ENCODE data around the gene NPFFR1. TPM values are rescaled to one million over a fixed set of nuclear protein-coding genes. Genes with fewer than 3 reads are reported as not detected.

The NPFFR1 gene
- total and polyA plus RNA-seq, 10 of the 15 experiments (the other 5 are each of a cell fraction or from before 2014, with no cell fraction given), result 0.03 TPM; not detected in 9

GRCh38 chr10:70221030-70221429 lies 62.8 kb downstream of the NPFFR1 start:
- in situ Hi-C loops (cut with MboI), result no loop called here
- ChIA-PET RAD21 (ENCODE audit: unreplicated experiment) (interaction anchor here (0.6 to 18.9 kb wide), 38 partner anchors 11 to 533 kb away, joined by 3 to 675 read pairs (median 4); partner anchors contain the start of genes EIF4EBP2, NPFFR1, PPA1 and SAR1A), CTCF (interaction anchor here (0.9 to 16.2 kb wide), 44 partner anchors 9 to 538 kb away, joined by 3 to 611 read pairs (median 6); partner anchors contain the start of genes EIF4EBP2, LRRC20, NPFFR1 and PPA1), POLR2A (interaction anchor here (1.0 to 2.2 kb wide), 9 partner anchors 11 to 184 kb away, joined by 3 to 18 read pairs (median 3); no protein-coding TSS in a partner anchor), SMC1A (ENCODE audit: uncharacterized antibody, unreplicated experiment) (interaction anchor here (0.9 to 14.1 kb wide), 36 partner anchors 9 to 330 kb away, joined by 3 to 408 read pairs (median 7); partner anchors contain the start of genes EIF4EBP2, LRRC20, PPA1 and TYSND1)
- ATAC-seq, result peak; percentile 41
- no peak overlapping the region for H2AFZ ChIP-seq (ENCODE audit: control insufficient read depth, low read depth, low read length)
- H3K27ac ChIP-seq (ENCODE audit: control insufficient read depth, insufficient read depth), result peak overlapping the region; percentile 52; the same call in 1 of the 2 replicates
- H4K20me1 ChIP-seq (ENCODE audit: control insufficient read depth, insufficient read depth), result no peaks in the 10 kb centered on the region; the same call in 1 of the 2 replicates
- peak overlapping the region; percentile 14; the same call in 1 of the 2 replicates for H3K4me3 ChIP-seq
- peak overlapping the region; percentile 28; the same call in 1 of the 2 replicates for H3K9ac ChIP-seq (ENCODE audit: control insufficient read depth, insufficient read depth, low read length)
- 0% methylated on average over 1 of the region's 1 CpG for WGBS (ENCODE audit: insufficient coverage, insufficient replicate concordance, low lambda C conversion rate, missing lambda C conversion rate)
- H3K79me2 ChIP-seq (ENCODE audit: control insufficient read depth, insufficient read depth, low read length), result peaks cover 45% of the 10 kb centered on the region
- peaks cover 1 to 9% of the 10 kb centered on the region in 2 experiments for H3K36me3 ChIP-seq (ENCODE audit: control insufficient read depth in 2 of 2, insufficient read depth in 2 of 2, low read length in 1 of 2)
- DNase-seq (ENCODE audit: low read depth, low spot score), result no peak
- no peaks in the 10 kb centered on the region; the same call in 2 of the 3 replicates for H3K9me3 ChIP-seq (replicated peaks; ENCODE audit: control insufficient read depth, insufficient read depth, low read length)
- peak overlapping the region; percentile 77 for H3K4me2 ChIP-seq (ENCODE audit: control insufficient read depth, insufficient read depth)
- peaks cover 21% of the 10 kb centered on the region for H3K4me1 ChIP-seq (ENCODE audit: control insufficient read depth, insufficient read depth, low read length)
- intact Hi-C loops (cut with micrococcal nuclease; ENCODE audit: unreplicated experiment), result loop anchor here (1.0 to 2.0 kb wide), 2 partner anchors 52 to 143 kb away; no protein-coding TSS in a partner anchor
- no TSS peak for BruUV-seq (replicated peaks)
- H3K27me3 ChIP-seq (replicated peaks in 1 of 2; ENCODE audit: control insufficient read depth in 2 of 2, insufficient read depth in 2 of 2, low read length in 1 of 2), result no peaks in the 10 kb centered on the region
- no peak for FAIRE-seq
- TF ChIP-seq TAF1 (IDR thresholded peaks at IDR 0.05; ENCODE audit: borderline replicate concordance, low read depth, low read length), result no peak
- no peak for TF ChIP-seq ZZZ3 (IDR thresholded peaks at IDR 0.05; ENCODE audit: control insufficient read depth, insufficient read length, low read depth)
- no peak for TF ChIP-seq BCL11A (IDR thresholded peaks at IDR 0.05; ENCODE audit: low read depth, low read length)
- no peak for TF ChIP-seq PKNOX1 (IDR thresholded peaks at IDR 0.05)
- peak in 1 of 2 experiments; percentile 12; a peak in 1 of 4 replicates for TF ChIP-seq IKZF2 (IDR thresholded peaks at IDR 0.05)
- no peak for TF ChIP-seq CHD4 (IDR thresholded peaks at IDR 0.05)
- no peak for TF ChIP-seq CEBPB (IDR thresholded peaks at IDR 0.05; ENCODE audit: borderline replicate concordance in 1 of 2, low read depth in 2 of 2, low read length in 2 of 2)
- TF ChIP-seq IKZF1 (conservative IDR thresholded peaks at IDR 0.05), result peak; percentile 26; the same call in 1 of the 2 replicates
- no peak for TF ChIP-seq ZNF687 (IDR thresholded peaks at IDR 0.05)
- peak; percentile 41 for TF ChIP-seq MEF2B (IDR thresholded peaks at IDR 0.05; ENCODE audit: partially characterized antibody, poor library complexity, severe bottlenecking)
- no peak for TF ChIP-seq EP300 (IDR thresholded peaks at IDR 0.05; ENCODE audit: borderline replicate concordance in 1 of 2, control insufficient read depth in 1 of 2, low read depth in 2 of 2, low read length in 2 of 2)
- TF ChIP-seq IRF3 (IDR thresholded peaks at IDR 0.05), result no peak
- no peak for TF ChIP-seq NFYA (IDR thresholded peaks at IDR 0.05; ENCODE audit: borderline replicate concordance, low read depth, low read length)
- TF ChIP-seq BHLHE40 (IDR thresholded peaks at IDR 0.05; ENCODE audit: borderline replicate concordance in 1 of 2, low read depth in 2 of 2, low read length in 1 of 2), result no peak
- TF ChIP-seq SPI1 (IDR thresholded peaks at IDR 0.05; ENCODE audit: borderline replicate concordance, insufficient read depth, low read depth, low read length), result peak; percentile 70; the same call in 1 of the 2 replicates
